GM12865 (cell line): ENCODE measurements around the gene RSPH4A.
"Not testable (repeated sequence)": the region's sequence is repeated elsewhere in the genome, so short reads cannot be mapped to it uniquely, and the experiment has no call there.

ENCODE experiments used
- DNase-seq: peaks from one replicate; pipeline ENCODE4 v3.0.0; 2010; ENCODE audit warnings: low read depth
- H3K4me3 ChIP-seq: 2 replicates; pipeline ENCODE4 v1.5.1; 2011; ENCODE audit warnings: mild to moderate bottlenecking, low read depth, low read length, control low read depth
- TF ChIP-seq, protein P1 (sequence below): IDR thresholded peaks from 2 replicates; pipeline ENCODE4 v1.5.1; 2011; ENCODE audit warnings: low read length, control low read depth, low read depth, inconsistent platforms; ENCODE audit not compliant: insufficient read depth; ENCODE audit errors: missing control alignments

Gene RSPH4A

GRCh38 chr6:116595247-116595646 lies 21.0 kb upstream of the RSPH4A start:
- TF ChIP-seq, protein P1, sequence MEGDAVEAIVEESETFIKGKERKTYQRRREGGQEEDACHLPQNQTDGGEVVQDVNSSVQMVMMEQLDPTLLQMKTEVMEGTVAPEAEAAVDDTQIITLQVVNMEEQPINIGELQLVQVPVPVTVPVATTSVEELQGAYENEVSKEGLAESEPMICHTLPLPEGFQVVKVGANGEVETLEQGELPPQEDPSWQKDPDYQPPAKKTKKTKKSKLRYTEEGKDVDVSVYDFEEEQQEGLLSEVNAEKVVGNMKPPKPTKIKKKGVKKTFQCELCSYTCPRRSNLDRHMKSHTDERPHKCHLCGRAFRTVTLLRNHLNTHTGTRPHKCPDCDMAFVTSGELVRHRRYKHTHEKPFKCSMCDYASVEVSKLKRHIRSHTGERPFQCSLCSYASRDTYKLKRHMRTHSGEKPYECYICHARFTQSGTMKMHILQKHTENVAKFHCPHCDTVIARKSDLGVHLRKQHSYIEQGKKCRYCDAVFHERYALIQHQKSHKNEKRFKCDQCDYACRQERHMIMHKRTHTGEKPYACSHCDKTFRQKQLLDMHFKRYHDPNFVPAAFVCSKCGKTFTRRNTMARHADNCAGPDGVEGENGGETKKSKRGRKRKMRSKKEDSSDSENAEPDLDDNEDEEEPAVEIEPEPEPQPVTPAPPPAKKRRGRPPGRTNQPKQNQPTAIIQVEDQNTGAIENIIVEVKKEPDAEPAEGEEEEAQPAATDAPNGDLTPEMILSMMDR, result no peak
- no peak for DNase-seq
- H3K4me3 ChIP-seq, result no peak overlapping the region

GRCh38 chr6:116596815-116597214 lies 19.5 kb upstream of the RSPH4A start:
- TF ChIP-seq, protein P1, result no peak
- DNase-seq, result no peak
- no peak overlapping the region for H3K4me3 ChIP-seq

GRCh38 chr6:116603916-116604315 lies 12.4 kb upstream of the RSPH4A start:
- H3K4me3 ChIP-seq, result not testable (repeated sequence)

GRCh38 chr6:116604868-116605267 lies 11.4 kb upstream of the RSPH4A start:
- DNase-seq, H3K4me3 ChIP-seq: not testable (repeated sequence)

More at GRCh38 chr6:116603916-116604315, 12.4 kb upstream of the RSPH4A start:
- DNase-seq, result not testable (repeated sequence)

DNA sequence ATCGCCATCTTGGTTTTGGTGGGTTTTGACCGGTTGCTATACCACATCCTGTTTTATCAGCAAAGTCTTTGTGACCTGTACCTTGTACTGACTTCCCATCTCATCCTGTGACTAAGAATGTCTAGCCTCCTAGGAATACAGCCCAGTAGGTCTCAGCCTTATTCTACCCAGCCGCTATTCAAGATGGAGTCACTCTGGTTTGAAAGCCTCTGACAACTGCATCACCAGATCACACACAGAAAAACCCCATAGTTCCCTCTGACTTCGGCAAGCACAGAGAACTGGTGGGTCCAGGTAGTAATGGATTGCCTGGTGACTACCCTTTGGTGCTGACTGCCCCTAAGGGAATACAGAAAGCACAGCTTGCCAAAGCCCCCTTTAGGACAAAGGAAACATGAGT lies 10.3 kb upstream of the RSPH4A start:
- DNase-seq, result no peak
- H3K4me3 ChIP-seq, result no peak overlapping the region
- TF ChIP-seq, protein P1, result no peak

GRCh38 chr6:116611056-116611455 lies 5.2 kb upstream of the RSPH4A start:
- TF ChIP-seq, protein P1, result no peak

GRCh38 chr6:116616737-116617053 lies 416 bp downstream of the RSPH4A start:
- peak overlapping the region; percentile 55 for H3K4me3 ChIP-seq
- peak; percentile 8 for DNase-seq
- TF ChIP-seq, protein P1, result no peak

More at GRCh38 chr6:116611056-116611455, 5.2 kb upstream of the RSPH4A start:
- H3K4me3 ChIP-seq, result no peak overlapping the region
- DNase-seq, result no peak

DNA sequence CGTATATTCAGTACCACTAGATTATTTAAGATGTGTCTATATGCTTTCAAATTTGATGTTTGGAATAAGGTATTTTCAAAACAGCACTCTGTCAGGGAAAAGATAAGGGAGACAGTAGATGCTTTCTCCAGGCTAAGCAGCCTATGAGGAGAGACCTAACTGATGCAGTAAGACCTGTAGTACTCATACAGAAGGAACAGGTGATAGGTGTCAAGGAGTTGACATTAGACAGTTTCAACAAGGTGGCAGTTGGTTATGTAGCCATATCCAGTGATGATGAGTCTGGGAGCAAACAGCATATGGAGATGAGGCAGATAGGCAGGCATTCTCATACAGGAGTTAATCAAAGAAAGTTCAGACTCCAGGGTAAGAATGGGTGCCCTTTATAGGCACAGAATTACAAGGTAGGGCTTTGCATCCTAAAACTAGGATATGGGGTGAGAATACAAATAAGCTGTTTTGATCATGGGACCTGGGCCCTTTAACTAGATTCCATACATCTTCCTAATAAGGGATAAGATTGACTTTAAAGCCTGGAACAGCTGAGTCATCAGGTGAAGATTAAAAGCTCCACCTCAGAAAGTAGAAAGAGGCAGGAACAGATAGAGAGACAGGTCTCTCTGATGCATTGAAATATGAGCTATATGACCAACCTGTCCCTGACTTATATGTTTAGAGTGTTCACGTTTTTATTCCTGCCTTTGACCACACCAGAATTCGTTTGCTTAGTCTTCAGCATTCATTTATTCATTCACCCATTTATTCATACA lies 7.9 kb downstream of the RSPH4A start:
- TF ChIP-seq, protein P1, result no peak
- no peak overlapping the region for H3K4me3 ChIP-seq
- DNase-seq, result no peak
